Erythroblast (primary cell): ENCODE data around the gene IL6R.
A peak's percentile ranks its signal among the peaks of the same experiment; 100 is the strongest.

Experiments used
- DNase-seq, 2 experiments: peaks; one replicate each; lab custom pipeline; 2025; lab: John Stamatoyannopoulos, UW
- GATA1 ChIP-seq: IDR thresholded peaks from 2 replicates; pipeline ENCODE4 v1.6.1; 2011; ENCODE audit warnings: low read depth, mild to moderate bottlenecking, control low read depth, low read length, moderate library complexity
- POLR2A ChIP-seq: IDR thresholded peaks from 2 replicates; pipeline ENCODE4 v1.6.1; 2011; ENCODE audit warnings: mild to moderate bottlenecking, low read length

IL6R gene

DNA sequence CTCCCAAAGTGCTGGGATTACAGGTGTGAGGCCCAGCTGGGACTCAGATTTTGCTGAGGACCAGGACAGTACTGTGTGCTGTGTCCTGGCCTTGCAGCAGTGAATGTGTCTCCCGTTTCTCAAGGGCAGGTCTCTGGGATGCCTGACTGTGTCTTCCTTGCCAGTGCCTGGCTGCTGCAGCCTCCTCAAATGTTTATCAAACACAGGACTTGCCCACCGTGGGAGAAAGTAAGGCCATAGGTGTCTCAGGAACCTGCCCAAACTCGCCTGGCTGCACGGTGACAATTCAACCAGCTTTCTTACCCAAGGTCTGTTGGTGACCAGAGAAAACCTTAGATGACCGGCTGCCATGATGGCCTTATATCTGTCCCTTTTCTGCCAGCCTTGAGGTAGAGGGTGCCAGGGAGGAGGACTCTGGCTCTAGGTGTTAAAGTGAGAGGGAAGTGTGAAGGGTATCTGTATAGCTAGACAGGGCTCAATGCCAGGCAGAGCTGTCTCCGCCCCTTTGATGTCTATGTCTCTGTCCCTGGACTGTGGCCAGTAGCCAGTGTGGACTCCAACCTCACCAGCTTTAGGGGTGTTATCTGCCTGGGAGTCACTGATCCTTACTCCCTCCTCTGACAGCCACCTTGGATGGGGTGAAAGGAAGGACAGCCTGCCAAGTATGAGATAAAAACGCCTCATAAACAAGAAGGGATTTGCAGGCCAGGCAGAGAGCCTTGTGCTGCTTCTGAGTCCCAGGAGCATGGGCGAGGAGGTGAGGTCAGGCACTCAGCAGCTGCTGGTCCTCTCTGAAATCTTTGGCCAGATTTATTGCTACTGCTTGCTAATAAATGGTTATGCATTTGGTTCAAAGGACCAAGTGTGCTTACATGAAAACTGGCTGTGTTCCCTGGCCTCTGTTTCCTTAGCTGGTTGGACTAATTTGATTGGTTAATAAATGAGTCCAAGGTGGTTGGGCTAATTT lies 22.3 kb downstream of the IL6R start:
- DNase-seq: peak; percentile 48 to 49
- TF ChIP-seq GATA1 (no peak), POLR2A (no peak)

DNA sequence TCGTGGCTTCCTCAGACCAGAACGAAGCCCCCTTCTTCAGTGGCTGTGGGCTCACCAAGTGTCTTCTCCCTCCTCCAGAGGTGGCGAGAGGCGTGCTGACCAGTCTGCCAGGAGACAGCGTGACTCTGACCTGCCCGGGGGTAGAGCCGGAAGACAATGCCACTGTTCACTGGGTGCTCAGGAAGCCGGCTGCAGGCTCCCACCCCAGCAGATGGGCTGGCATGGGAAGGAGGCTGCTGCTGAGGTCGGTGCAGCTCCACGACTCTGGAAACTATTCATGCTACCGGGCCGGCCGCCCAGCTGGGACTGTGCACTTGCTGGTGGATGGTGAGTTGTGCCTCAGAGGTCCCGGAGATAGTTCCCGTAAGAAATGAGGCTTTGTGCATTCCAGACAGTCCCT lies 24.0 kb downstream of the IL6R start:
- no peak for TF ChIP-seq GATA1
- TF ChIP-seq POLR2A: no peak
- no peak for DNase-seq

DNA sequence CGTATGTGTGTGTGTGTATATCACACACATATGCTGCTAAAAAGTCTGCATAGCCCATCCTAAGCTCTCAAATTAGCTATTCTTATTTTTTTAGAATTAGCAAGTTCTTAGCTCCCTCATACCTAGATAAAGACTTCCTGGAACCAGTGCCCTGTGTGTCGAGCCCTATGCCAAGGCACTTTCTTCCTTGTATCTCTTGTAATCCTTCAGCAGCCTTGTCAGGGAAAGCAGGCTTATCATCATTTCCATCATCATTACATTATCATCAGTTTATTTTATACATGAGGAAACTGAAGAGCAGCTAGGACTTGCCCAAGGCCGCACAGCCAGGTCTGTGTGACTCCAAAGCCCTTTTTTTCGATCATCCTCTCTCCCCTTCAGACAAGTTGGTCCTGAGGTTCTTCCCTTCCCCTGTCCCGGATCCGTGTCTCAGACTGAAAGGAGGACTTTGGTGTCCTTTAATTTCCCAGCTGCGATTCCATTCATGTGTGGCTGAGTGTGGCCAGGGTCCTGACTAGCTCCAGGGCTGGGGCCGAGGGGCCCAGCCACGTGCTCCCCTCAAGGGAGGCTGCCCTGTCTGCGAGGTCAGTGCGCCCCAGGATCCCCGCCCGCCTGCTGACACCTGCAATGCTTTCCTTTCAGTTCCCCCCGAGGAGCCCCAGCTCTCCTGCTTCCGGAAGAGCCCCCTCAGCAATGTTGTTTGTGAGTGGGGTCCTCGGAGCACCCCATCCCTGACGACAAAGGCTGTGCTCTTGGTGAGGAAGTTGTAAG lies 24.9 kb downstream of the IL6R start:
- TF ChIP-seq GATA1 (no peak), POLR2A (no peak)

DNA sequence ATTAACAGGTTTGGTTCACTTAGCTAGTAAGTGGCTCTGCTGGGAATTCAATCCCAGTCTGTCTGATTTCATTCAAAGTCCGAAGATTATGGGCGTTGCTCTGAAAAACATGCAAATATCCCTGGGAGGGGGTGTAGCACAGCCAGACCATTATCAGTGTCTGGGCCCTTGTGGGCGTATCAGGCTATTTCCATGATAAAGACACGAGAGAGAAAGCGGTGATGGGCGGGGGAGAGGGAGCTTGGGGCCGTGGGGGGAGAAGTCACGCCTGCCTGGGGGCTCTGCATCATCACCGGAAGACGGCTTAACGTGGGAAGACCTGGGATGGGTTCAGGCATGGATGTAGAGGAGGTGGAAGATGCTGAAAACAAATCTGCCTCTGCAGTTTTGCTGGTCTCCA lies 25.8 kb downstream of the IL6R start:
- peak; percentile 56 to 71 for DNase-seq
- TF ChIP-seq GATA1 (no peak), POLR2A (no peak)

More for the DNA sequence above, 24.9 kb downstream of the IL6R start:
- no peak for DNase-seq

DNA sequence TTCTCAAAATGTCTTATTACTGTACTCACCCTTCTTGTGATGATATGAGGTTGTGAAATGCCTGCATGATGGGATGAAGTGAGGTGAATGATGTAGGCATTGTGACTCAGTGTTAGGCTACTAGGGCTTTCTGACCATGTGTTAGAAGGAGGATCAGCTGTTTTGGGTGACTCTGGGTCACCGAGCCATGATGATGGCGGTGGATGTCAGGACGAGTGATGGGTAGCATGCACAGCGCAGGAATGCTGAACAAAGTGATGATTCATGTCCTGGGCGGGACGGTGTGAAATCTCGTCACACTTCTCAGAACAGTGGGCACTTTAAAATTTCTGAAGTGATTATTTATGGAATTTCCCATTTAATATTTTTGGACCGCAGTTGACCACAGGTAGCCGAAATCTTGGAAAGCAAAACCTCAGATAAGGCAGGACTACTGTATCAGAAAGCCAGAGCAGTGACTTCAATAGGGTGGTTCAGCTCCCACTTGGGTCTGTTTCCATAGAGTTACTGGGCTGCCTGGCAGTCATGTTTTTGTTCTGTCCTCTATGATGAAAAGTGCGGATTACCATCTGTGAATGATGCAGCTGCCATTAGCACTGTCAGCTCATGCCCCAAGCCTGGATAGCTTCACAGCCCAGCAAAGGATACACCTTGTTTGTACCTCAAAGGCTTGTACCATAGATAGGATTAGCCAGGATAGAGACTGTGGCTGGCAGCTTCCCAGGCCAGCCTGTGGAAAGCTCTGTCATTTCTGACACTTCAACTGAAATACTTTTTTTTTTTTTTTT lies 26.6 kb downstream of the IL6R start:
- DNase-seq: peak; percentile 18 to 69
- TF ChIP-seq GATA1: no peak

DNA sequence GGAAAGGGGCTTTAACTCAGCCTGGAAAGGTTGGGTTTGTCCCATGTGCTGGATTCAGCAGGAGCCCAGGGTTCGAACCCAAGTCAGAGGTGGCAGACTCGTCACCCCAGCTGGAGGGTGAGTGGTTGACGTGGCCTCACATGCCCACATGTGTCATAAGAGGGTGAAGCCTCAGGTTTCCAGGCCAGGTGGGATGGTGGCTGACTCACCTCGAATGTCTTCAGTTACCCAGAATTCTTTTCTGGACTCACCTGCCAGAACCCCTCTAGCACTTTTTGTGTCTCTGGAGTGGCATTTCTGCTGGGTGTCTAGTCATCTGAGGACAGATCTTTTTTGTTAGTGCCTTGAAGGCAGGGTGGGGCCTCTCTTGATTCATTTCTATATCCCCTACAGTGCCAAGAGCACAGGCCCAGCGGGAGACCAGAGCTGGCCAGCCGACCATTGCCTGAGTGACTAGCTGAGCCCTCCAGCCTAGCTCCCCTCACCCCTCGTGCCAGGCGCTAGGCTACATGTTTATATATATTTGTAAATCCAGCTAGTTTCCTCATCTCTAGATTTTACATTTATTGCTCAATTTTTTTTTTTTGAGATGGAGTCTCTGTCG lies 28.1 kb downstream of the IL6R start:
- no peak for DNase-seq

DNA sequence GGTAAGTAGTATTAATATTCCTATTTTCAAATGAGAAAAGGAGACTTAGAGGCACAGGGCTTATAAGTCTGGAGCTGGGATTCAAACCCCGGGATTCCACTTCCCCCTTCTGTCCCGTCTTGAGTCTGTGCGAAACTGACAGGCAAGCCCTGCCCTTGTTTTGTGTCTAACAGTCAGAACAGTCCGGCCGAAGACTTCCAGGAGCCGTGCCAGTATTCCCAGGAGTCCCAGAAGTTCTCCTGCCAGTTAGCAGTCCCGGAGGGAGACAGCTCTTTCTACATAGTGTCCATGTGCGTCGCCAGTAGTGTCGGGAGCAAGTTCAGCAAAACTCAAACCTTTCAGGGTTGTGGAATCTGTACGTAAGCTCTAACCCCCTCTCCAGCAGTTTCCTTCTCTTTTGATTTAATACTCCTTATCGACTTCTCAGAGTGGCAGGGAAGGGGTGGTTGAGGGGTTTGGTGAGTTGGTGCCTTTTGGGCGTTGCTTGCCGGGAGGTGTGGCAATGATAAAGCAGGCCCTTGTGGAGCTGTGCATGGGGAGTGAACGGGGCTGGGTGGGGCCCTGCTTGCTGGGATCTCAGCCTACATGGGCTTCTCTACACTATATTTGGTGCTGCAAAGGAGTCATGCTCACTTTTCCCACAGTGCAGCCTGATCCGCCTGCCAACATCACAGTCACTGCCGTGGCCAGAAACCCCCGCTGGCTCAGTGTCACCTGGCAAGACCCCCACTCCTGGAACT lies 29.4 kb downstream of the IL6R start:
- TF ChIP-seq GATA1 (no peak), POLR2A (no peak)
- DNase-seq: peak; percentile 31 to 33

More for the DNA sequence above, 28.1 kb downstream of the IL6R start:
- TF ChIP-seq POLR2A (no peak), GATA1 (no peak)

DNA sequence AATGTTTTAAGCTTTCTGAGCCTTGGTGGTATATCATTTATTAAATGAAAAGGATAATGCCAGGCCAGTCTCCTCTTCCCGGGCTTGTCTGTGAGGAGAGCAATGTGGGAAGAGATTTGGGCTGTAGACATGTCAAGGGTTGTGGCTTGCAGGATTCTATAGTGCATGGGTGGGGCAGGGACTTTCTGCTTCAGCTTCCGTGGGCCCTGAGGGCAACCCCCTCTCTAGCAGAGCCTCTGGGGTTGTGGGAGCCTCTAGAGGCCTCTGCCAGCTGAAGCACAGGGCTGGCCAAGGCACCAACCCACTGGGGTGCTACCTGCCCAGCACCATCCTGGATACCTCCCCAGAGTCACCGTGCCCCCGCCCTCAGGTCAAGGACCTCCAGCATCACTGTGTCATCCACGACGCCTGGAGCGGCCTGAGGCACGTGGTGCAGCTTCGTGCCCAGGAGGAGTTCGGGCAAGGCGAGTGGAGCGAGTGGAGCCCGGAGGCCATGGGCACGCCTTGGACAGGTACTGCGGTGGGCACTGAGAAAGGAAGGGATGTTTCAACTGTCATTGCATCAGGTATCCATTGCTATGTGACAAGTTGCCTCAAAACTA lies 30.6 kb downstream of the IL6R start:
- no peak for TF ChIP-seq POLR2A
- no peak for TF ChIP-seq GATA1
- DNase-seq: no peak

DNA sequence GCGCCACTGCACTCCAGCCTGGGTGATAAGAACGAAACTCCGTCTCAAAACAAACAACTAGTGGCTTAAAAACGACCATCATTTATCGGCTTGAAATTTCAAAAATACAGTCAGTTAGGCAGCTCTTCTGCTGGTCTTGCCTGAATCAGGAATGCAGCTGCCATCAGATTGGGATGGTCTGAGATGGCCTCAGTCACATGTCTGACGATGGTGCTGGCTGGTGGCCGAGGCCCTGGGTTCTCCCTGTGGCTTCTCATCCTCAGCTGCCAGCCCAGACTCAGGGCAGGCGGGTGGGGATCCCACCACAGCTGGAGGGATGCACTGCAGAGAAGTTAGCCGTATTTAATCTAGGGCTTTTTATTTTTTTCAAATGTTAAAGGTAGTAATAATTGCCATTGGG lies 31.3 kb downstream of the IL6R start:
- no peak for DNase-seq
- no peak for TF ChIP-seq GATA1
- no peak for TF ChIP-seq POLR2A

DNA sequence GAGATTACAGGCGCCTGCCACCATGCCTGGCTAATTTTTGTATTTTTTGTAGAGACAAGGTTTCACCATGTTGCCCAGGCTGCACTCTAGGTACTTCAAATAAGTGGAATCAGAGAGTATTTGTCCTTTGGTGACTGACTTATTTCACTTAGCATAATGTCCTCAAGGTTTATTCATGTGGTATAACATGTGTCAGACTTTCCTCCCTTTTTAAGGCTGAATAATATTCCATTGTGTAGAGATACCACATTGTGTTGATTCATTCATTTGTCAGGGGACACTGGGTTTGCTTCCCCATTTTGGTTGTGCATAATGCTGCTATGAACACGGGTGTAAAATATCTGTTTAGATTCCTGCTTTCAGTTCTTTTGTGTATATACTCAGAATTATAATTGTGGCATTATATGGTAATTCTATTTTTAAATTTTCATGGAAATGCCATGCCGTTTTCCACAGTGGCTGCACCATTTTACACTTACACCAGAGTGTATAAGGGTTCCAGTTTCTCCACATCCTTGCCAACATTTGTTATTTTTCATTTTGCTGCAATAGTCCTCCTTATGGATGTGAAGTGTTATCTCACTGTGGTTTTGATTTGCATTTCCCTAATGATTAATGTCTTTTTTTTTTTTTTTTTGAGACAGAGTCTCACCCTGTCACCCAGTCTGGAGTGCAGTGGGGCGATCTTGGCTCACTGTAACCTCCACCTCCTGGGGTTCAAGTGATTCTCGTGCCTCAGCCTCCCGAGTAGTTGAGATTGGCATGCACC lies 35.1 kb downstream of the IL6R start:
- TF ChIP-seq GATA1 (no peak), POLR2A (no peak)
- no peak for DNase-seq

DNA sequence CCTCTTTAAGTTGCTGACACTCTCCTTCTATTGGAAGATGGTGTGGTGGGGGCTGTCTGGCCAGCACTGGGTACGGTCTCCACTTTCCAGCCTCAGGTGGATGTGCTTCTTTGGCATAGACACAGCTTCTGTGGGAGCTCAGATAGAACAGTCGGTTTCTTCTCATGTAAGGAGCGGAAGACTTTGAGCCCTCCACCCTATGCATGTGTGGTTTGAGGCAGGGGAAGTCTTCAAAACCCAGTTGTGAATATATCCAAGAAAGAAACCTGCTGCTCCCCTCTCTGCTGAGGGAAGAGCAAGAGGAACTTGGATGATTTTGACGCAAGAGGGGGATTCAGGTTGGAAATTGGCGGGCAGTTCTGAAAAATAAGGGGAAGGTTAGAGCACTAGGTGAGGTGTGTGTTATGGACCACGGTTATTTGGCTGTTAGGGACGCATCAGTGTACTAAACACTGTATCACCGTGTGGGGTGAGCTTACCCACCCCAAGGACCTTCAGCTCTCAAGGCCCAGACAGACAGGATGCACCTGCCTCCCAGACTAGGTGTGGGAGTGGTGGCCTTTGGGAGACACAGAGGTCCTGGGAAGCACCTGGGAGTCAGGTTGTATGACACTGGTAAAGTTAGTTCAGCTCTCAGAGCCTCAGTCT lies 36.2 kb downstream of the IL6R start:
- no peak for DNase-seq
- TF ChIP-seq POLR2A (no peak), GATA1 (no peak)
